ENCODE data around the gene JAZF1. TPM values are rescaled to one million over a fixed set of nuclear protein-coding genes. Genes with fewer than 3 reads are reported as not detected.

The JAZF1 gene
- total RNA-seq, 1 experiment from 2014 or later: 0.90 TPM

DNA sequence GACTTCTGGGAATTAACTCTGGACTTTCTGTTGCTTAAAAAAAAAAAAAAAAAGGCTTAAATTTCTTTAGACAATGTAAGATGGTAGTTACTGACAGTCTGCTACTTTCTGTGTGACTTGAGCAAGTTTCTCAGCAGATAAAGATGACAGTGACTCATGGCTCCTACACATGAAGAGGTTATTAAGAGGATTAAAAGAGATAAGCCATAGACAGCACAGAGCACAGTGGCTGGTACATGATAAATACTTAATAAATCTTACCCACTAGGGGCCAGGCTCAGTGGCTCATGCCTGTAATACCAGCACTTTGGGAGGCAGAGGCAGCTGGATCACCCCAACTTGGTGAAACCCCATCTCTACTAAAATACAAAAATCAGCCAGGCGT lies 174.8 kb downstream of the JAZF1 start:
- no peak overlapping the region for H3K4me3 ChIP-seq
- no peak for DNase-seq
- no peaks in the 10 kb centered on the region for H3K79me2 ChIP-seq (ENCODE audit: low read depth)
- no peaks in the 10 kb centered on the region for H4K20me1 ChIP-seq (ENCODE audit: insufficient read depth)
- TF ChIP-seq EZH2 (IDR thresholded peaks at IDR 0.05; ENCODE audit: low read depth): no peak
- H3K9me3 ChIP-seq (ENCODE audit: insufficient read depth, low read depth): no peaks in the 10 kb centered on the region
- intact Hi-C loops (cut with micrococcal nuclease; ENCODE audit: unreplicated experiment): no loop called here
- no peaks in the 10 kb centered on the region for H3K4me1 ChIP-seq (replicated peaks; ENCODE audit: insufficient read depth)
- no TSS peak for BruUV-seq (replicated peaks)
- H3K9me2 ChIP-seq (ENCODE audit: insufficient read depth): no peaks in the 10 kb centered on the region
- no peaks in the 10 kb centered on the region for H3K27me3 ChIP-seq (ENCODE audit: insufficient read depth, low read depth)
- no peak overlapping the region for H3K4me2 ChIP-seq
- H2AFZ ChIP-seq: no peak overlapping the region
- ChIA-PET POLR2A (ENCODE audit: unreplicated experiment) (interaction anchor here (0.6 kb wide), 1 partner anchor 160 kb away, joined by 7 read pairs; no protein-coding TSS in a partner anchor), CTCF (no interaction called here)
- H3F3A ChIP-seq (ENCODE audit: insufficient read depth, low read depth): 0 out of 2 replicates have a peak, but pooled peaks cover 5% of the 10 kb centered on the region
- H3K36me3 ChIP-seq (ENCODE audit: low read depth): no peaks in the 10 kb centered on the region
- no peak overlapping the region for H3K27ac ChIP-seq

DNA sequence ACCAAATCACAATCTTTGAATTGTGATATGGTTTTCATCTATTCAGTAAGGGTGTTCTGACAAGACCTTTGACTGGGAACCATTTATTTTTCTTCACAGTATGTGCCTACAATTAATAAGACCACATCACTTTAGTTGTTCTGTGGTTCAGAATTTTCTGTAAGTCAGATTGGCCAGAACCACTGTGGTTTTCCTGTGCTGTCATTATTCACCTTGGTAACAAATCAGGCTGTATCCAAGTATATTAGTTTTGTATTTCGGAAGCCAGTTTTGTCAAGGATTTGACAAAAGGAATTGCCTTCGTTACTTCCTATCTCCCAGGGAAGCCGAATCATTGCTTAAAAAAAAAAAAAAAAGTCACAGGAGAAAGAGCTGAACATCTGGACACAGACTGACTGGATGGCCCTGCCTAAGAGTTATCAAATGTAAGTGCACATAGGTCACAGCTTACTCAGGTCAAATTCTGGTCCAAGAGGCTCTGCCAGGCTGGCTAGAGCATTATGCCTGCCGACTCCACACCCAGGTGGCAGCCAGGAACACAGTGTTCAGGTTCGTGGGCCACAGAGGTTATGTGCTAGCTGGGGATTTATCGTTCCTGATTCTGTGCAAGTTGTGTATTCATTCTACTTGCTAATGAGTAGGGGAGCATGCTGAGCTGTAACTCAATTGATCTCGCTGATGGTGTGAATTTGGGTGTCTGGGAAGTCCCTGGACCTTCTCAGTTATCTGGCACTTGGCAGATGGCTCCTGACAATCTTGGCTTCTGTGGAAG lies 175.3 kb downstream of the JAZF1 start:
- H3K36me3 ChIP-seq (ENCODE audit: low read depth): no peaks in the 10 kb centered on the region
- no TSS peak for BruUV-seq (replicated peaks)

DNA sequence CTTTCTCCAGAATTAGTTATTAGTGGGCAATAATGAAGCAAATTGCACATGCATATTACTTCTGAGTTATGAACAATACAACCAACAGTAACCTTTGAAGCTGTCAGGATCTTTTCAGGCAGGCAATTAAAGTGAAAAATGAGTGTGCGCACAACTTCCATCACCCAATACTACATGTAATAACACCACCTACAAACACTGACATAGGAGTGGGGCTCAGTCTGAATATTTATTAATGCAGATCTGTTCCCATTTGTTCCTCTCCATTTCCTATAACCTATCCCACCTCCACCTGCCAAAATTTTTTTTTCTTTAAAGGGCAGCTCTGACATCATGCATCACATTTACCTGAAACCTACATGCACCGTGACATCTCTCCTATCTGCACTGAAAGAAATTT lies 177.2 kb downstream of the JAZF1 start:
- Histone ChIP-seq H3K79me2 (ENCODE audit: low read depth) (no peaks in the 10 kb centered on the region), H4K20me1 (ENCODE audit: insufficient read depth) (no peaks in the 10 kb centered on the region), H3K9me3 (ENCODE audit: insufficient read depth, low read depth) (no peaks in the 10 kb centered on the region), H3K4me3 (no peak overlapping the region), H3K9me2 (ENCODE audit: insufficient read depth) (no peaks in the 10 kb centered on the region), H3K27ac (no peak overlapping the region), H3K27me3 (ENCODE audit: insufficient read depth, low read depth) (no peaks in the 10 kb centered on the region), H3F3A (ENCODE audit: insufficient read depth, low read depth) (0 out of 2 replicates have a peak, but pooled peaks cover under 1% of the 10 kb centered on the region), H2AFZ (no peak overlapping the region), H3K4me1 (replicated peaks; ENCODE audit: insufficient read depth) (no peaks in the 10 kb centered on the region), H3K4me2 (no peak overlapping the region), H3K36me3 (ENCODE audit: low read depth) (no peaks in the 10 kb centered on the region)
- peak in 1 of 2 experiments; percentile 21 for DNase-seq
- BruUV-seq (replicated peaks): no TSS peak
- CTCF ChIA-PET: no interaction called here
- POLR2A ChIA-PET (ENCODE audit: unreplicated experiment): no interaction called here
- TF ChIP-seq EZH2 (IDR thresholded peaks at IDR 0.05; ENCODE audit: low read depth): no peak
- TF ChIP-seq, protein P1, sequence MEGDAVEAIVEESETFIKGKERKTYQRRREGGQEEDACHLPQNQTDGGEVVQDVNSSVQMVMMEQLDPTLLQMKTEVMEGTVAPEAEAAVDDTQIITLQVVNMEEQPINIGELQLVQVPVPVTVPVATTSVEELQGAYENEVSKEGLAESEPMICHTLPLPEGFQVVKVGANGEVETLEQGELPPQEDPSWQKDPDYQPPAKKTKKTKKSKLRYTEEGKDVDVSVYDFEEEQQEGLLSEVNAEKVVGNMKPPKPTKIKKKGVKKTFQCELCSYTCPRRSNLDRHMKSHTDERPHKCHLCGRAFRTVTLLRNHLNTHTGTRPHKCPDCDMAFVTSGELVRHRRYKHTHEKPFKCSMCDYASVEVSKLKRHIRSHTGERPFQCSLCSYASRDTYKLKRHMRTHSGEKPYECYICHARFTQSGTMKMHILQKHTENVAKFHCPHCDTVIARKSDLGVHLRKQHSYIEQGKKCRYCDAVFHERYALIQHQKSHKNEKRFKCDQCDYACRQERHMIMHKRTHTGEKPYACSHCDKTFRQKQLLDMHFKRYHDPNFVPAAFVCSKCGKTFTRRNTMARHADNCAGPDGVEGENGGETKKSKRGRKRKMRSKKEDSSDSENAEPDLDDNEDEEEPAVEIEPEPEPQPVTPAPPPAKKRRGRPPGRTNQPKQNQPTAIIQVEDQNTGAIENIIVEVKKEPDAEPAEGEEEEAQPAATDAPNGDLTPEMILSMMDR (conservative IDR thresholded peaks at IDR 0.05): no peak
- intact Hi-C loops (cut with micrococcal nuclease; ENCODE audit: unreplicated experiment): no loop called here

More for the DNA sequence above, 175.3 kb downstream of the JAZF1 start:
- Histone ChIP-seq H3K9me2 (ENCODE audit: insufficient read depth) (no peaks in the 10 kb centered on the region), H3K27me3 (ENCODE audit: insufficient read depth, low read depth) (no peaks in the 10 kb centered on the region), H2AFZ (no peak overlapping the region), H3K27ac (no peak overlapping the region), H4K20me1 (ENCODE audit: insufficient read depth) (no peaks in the 10 kb centered on the region), H3K79me2 (ENCODE audit: low read depth) (no peaks in the 10 kb centered on the region), H3K4me1 (replicated peaks; ENCODE audit: insufficient read depth) (no peaks in the 10 kb centered on the region), H3F3A (ENCODE audit: insufficient read depth, low read depth) (0 out of 2 replicates have a peak, but pooled peaks cover 5% of the 10 kb centered on the region), H3K4me3 (no peak overlapping the region), H3K9me3 (ENCODE audit: insufficient read depth, low read depth) (no peaks in the 10 kb centered on the region), H3K4me2 (no peak overlapping the region)
- TF ChIP-seq, protein P1 (conservative IDR thresholded peaks at IDR 0.05): no peak
- no peak for TF ChIP-seq EZH2 (IDR thresholded peaks at IDR 0.05; ENCODE audit: low read depth)
- CTCF ChIA-PET: no interaction called here
- DNase-seq: no peak
- intact Hi-C loops (cut with micrococcal nuclease; ENCODE audit: unreplicated experiment): no loop called here
- POLR2A ChIA-PET (ENCODE audit: unreplicated experiment): interaction anchor here (0.6 kb wide), 1 partner anchor 159 kb away, joined by 7 read pairs; no protein-coding TSS in a partner anchor

Data from PC-9 (cell line).